K562 (cell line): ENCODE data around the gene NTRK1. TPM values are rescaled to one million over a fixed set of nuclear protein-coding genes. Genes with fewer than 3 reads are reported as not detected.

Experiments used
- ATAC-seq: fragments of 200-7000 bp; cut with Tn5 transposase; 3 replicates; pipeline ENCODE4 v1.9.1; 2020; ENCODE audit warnings: moderate library complexity
- BruUV-seq: library from RNA; stranded (reverse); fragments of 400-500 nt; replicated peaks from 2 replicates; lab custom pipeline; 2021; lab: Mats Ljungman, UMichigan
- CTCF ChIA-PET: fragments of 300-600 bp; formaldehyde crosslinking; extraction: SDS; loops from one replicate; lab custom pipeline; 2021; ENCODE audit warnings: low intra/inter-chr PET ratio; lab: Yijun Ruan, JAX
- POLR2A ChIA-PET: fragments of 300-600, 350-650 bp; sonication (Branson Sonifier 250); formaldehyde crosslinking; extraction: SDS; loops from one replicate; lab custom pipeline; 2021; ENCODE audit warnings: antibody characterized with exemption, inconsistent platforms; lab: Yijun Ruan, JAX
- DNase-seq, 4 experiments: peaks; one replicate each; pipeline versions ENCODE4 v3.0.0 to v3.0.0-alpha.2; 2011 to 2018; ENCODE audit warnings: low spot score in 3 of 4, mixed read lengths in 3 of 4; ENCODE audit errors: extremely low read depth in 1 of 4
- FAIRE-seq: peaks from 2 replicates; lab custom pipeline; 2011; peaks lifted over from hg19 to GRCh38; lab: Jason Lieb, UNC
- H2AFZ ChIP-seq: 2 replicates; pipeline ENCODE4 v1.6.0; 2011; ENCODE audit warnings: low read depth, low read length, control low read depth, inconsistent platforms
- H3K27ac ChIP-seq: fragments of 200-600 bp; 3 replicates; pipeline ENCODE4 v1.8.0; 2011; ENCODE audit warnings: low read depth, mild to moderate bottlenecking, control low read depth, inconsistent platforms, low read length, moderate library complexity, mixed read lengths; ENCODE audit errors: extremely low read depth
- H3K27me3 ChIP-seq, 2 experiments: fragments of 300-600 bp in 1 of 2; 2 replicates in 1 of 2; 3 replicates in 1 of 2; pipeline versions ENCODE4 v1.6.0 to v1.8.0; 2011; ENCODE audit warnings: inconsistent platforms in 2 of 2, low read length in 2 of 2, mild to moderate bottlenecking in 1 of 2, mixed read lengths in 1 of 2, moderate library complexity in 1 of 2; ENCODE audit not compliant: control insufficient read depth in 2 of 2, insufficient read depth in 2 of 2
- H3K36me3 ChIP-seq: fragments of 300-600 bp; 3 replicates; pipeline ENCODE4 v1.8.0; 2011; ENCODE audit warnings: mild to moderate bottlenecking, low read length, inconsistent platforms; ENCODE audit not compliant: control insufficient read depth, insufficient read depth
- H3K4me1 ChIP-seq, 2 experiments: fragments of 200-600 bp in 1 of 2; replicated peaks in 1 of 2; 2 replicates in 1 of 2; 3 replicates in 1 of 2; pipeline versions ENCODE4 v1.5.1 to v1.8.0; 2011; ENCODE audit warnings: inconsistent platforms in 2 of 2, low read length in 2 of 2, mild to moderate bottlenecking in 1 of 2, mixed read lengths in 1 of 2, moderate library complexity in 1 of 2; ENCODE audit not compliant: control insufficient read depth in 2 of 2, insufficient read depth in 2 of 2
- H3K4me2 ChIP-seq: 2 replicates; pipeline ENCODE4 v1.6.1; 2011; ENCODE audit warnings: low read length, control low read depth, inconsistent platforms, mixed read lengths; ENCODE audit not compliant: insufficient read depth
- H3K4me3 ChIP-seq: fragments of 200-600 bp; sonication (generic), shearing (Covaris generic); 2 replicates; pipeline ENCODE4 v1.5.1; 2016; ENCODE audit warnings: control low read depth, inconsistent platforms
- H3K79me2 ChIP-seq: fragments of 200-600 bp; 3 replicates; pipeline ENCODE4 v1.8.0; 2011; ENCODE audit warnings: low read length, inconsistent platforms; ENCODE audit not compliant: control insufficient read depth, insufficient read depth
- H3K9ac ChIP-seq, 2 experiments: 2 replicates each; pipeline versions ENCODE4 v1.6.0 to v1.6.1; 2011; ENCODE audit warnings: low read depth in 2 of 2, low read length in 2 of 2, control low read depth in 1 of 2, inconsistent platforms in 1 of 2, mild to moderate bottlenecking in 1 of 2, mixed read lengths in 1 of 2; ENCODE audit not compliant: insufficient read depth in 1 of 2
- H3K9me1 ChIP-seq: one replicate; pipeline ENCODE4 v1.6.0; 2011; ENCODE audit warnings: inconsistent platforms, mild to moderate bottlenecking, low read length, moderate library complexity; ENCODE audit not compliant: control insufficient read depth, insufficient read depth
- H3K9me3 ChIP-seq: replicated peaks from 2 replicates; pipeline ENCODE4 v1.5.1; 2011; ENCODE audit warnings: low read depth, low read length, inconsistent platforms; ENCODE audit not compliant: control insufficient read depth, insufficient read depth
- H4K20me1 ChIP-seq: replicated peaks from 2 replicates; pipeline ENCODE4 v1.6.1; 2011; ENCODE audit warnings: low read length, inconsistent platforms, mixed read lengths; ENCODE audit not compliant: control insufficient read depth, insufficient read depth
- BHLHE40 ChIP-seq: IDR thresholded peaks from 2 replicates; pipeline ENCODE4 v1.6.1; 2011; ENCODE audit warnings: low read length, improper control_type of control experiment
- BRF1 ChIP-seq: IDR thresholded peaks from 3 replicates; pipeline ENCODE4 v1.6.1; 2011; ENCODE audit warnings: borderline replicate concordance, mild to moderate bottlenecking; ENCODE audit not compliant: insufficient read length; ENCODE audit errors: extremely low read depth
- FOXK1 ChIP-seq: sonication (generic); formaldehyde crosslinking; IDR thresholded peaks from 2 replicates; pipeline ENCODE4 v1.8.0; 2022; ENCODE audit warnings: missing genetic modification reagents, mild to moderate bottlenecking, borderline replicate concordance
- GABPB1 ChIP-seq: sonication (generic); formaldehyde crosslinking; IDR thresholded peaks from 2 replicates; pipeline ENCODE4 v1.8.0; 2022; ENCODE audit warnings: mild to moderate bottlenecking, missing genetic modification reagents
- HCFC1 ChIP-seq: IDR thresholded peaks from 2 replicates; pipeline ENCODE4 v1.6.1; 2012; ENCODE audit warnings: low read depth, low read length, improper control_type of control experiment
- HMGXB4 ChIP-seq: sonication (generic); formaldehyde crosslinking; IDR thresholded peaks from 2 replicates; pipeline ENCODE4 v1.8.1; 2023; ENCODE audit warnings: mild to moderate bottlenecking, missing genetic modification reagents
- NFE2 ChIP-seq: IDR thresholded peaks from 2 replicates; pipeline ENCODE4 v1.6.1; 2014; ENCODE audit warnings: antibody characterized with exemption, low read depth
- NFIC ChIP-seq: fragments of 450-650 bp; IDR thresholded peaks from 2 replicates; pipeline ENCODE4 v1.6.1; 2017; ENCODE audit warnings: mild to moderate bottlenecking, inconsistent platforms
- NR1H2 ChIP-seq: sonication (generic); formaldehyde crosslinking; IDR thresholded peaks from 2 replicates; pipeline ENCODE4 v1.4.0; 2020; ENCODE audit warnings: mild to moderate bottlenecking, missing genetic modification reagents
- NRF1 ChIP-seq, 2 experiments: fragments of 450-650 bp; IDR thresholded peaks in 1 of 2; conservative IDR thresholded peaks in 1 of 2; 2 replicates each; pipeline ENCODE4 v1.6.1; 2014; ENCODE audit warnings: mild to moderate bottlenecking in 2 of 2
- PKNOX1 ChIP-seq: fragments of 450-650 bp; IDR thresholded peaks from 2 replicates; pipeline ENCODE4 v1.6.1; 2016
- RB1 ChIP-seq: fragments of 450-650 bp; IDR thresholded peaks from 2 replicates; pipeline ENCODE4 v1.6.1; 2017; ENCODE audit warnings: low read depth, mild to moderate bottlenecking
- SNRNP70 ChIP-seq: fragments of 200-400 bp; formaldehyde crosslinking; optimal IDR thresholded peaks from 2 replicates; pipeline ENCODE3; 2017; ENCODE audit warnings: low read depth, low read length
- SRSF9 ChIP-seq: fragments of 200-400 bp; formaldehyde crosslinking; IDR thresholded peaks from 2 replicates; pipeline ENCODE4 v1.6.1; 2017; ENCODE audit warnings: low read depth, low read length, borderline replicate concordance
- ZKSCAN1 ChIP-seq: fragments of 150-350 bp; IDR thresholded peaks from 2 replicates; pipeline ENCODE4 v1.6.1; 2016; ENCODE audit warnings: low read depth, low read length
- ZNF212 ChIP-seq: fragments of 450-650 bp; formaldehyde crosslinking; IDR thresholded peaks from 2 replicates; pipeline ENCODE4 v1.4.0; 2020; ENCODE audit warnings: mild to moderate bottlenecking
- ZNF217 ChIP-seq: sonication (generic); formaldehyde crosslinking; IDR thresholded peaks from 2 replicates; pipeline ENCODE4 v1.8.0; 2022; ENCODE audit warnings: mild to moderate bottlenecking, missing genetic modification reagents
- ZNF561 ChIP-seq: fragments of 450-650 bp; formaldehyde crosslinking; conservative IDR thresholded peaks from 2 replicates; pipeline ENCODE4 v1.4.0; 2020; ENCODE audit warnings: mild to moderate bottlenecking, moderate library complexity
- WGBS: fragments of 100-300 bp; shearing (Covaris generic); methylation state at CpG from one replicate; pipeline ENCODE4 v1.1.6; 2016; ENCODE audit warnings: low coverage, mixed read lengths; ENCODE audit not compliant: insufficient coverage; ENCODE audit errors: missing lambda C conversion rate; 5-methylcytosine and 5-hydroxymethylcytosine counted together
- in situ Hi-C: fragments of 300-500 bp; cut with MboI; formaldehyde crosslinking; loops from 4 replicates; pipeline ENCODE4 v1.15.0; 2018; ENCODE audit warnings: inconsistent platforms, mixed read lengths
- intact Hi-C: fragments of 100-400 bp; cut with micrococcal nuclease; formaldehyde crosslinking; loops from 2 replicates; pipeline ENCODE4 v1.14.2; 2022
- polyA plus RNA-seq, 8 experiments: library from polyadenylated mRNA; depleted of rRNA in 4 of 8; stranded (reverse) in 5 of 8; unstranded in 3 of 8; fragments of >200 nt; fragmentation: Nextera tagmentation in 2 of 8; fragmentation: Illumina TruSeq in 1 of 8; extraction: Ambion mirVana in 2 of 8; extraction: Trizol in 1 of 8; gene quantifications; 2 replicates each; pipeline versions ENCODE4 v1.2.1 to v1.2.3, GENCODE V29; 2011 to 2014; ENCODE audit warnings: inconsistent platforms in 1 of 8, missing spikeins in 1 of 8
- total RNA-seq, 7 experiments: library from RNA; depleted of rRNA in 6 of 7; stranded (reverse); fragments of >200 nt in 6 of 7; fragmentation: Illumina TruSeq in 2 of 7; extraction: Trizol in 2 of 7; gene quantifications; 2 replicates each; pipeline versions ENCODE4 v1.2.1 to v1.2.3, GENCODE V29; 2011 to 2021; ENCODE audit warnings: low replicate concordance in 1 of 7
- TF ChIP-seq, protein P1 (sequence below): IDR thresholded peaks from 2 replicates; pipeline ENCODE4 v1.6.1; 2016; ENCODE audit warnings: missing genetic modification characterization, missing compliant biosample characterization

The NTRK1 gene
- total and polyA plus RNA-seq, 9 of the 15 experiments (the other 6 are each of a cell fraction or from before 2014, with no cell fraction given): 0.46 to 30.0 (median 7.9) TPM

- Histone ChIP-seq H3K9me3 (no peaks in the 10 kb centered on the region), H3K27me3 (no peaks in the 10 kb centered on the region), H3K9me1 (peaks cover 4% of the 10 kb centered on the region), H3K4me2 (peak overlapping the region; percentile 36; the same call in 1 of the 2 replicates), H2AFZ (peak overlapping the region; percentile 67; the same call in 1 of the 2 replicates), H4K20me1 (no peaks in the 10 kb centered on the region), H3K4me1 (peaks cover 77 to 88% of the 10 kb centered on the region in 2 experiments), H3K9ac (peak overlapping the region in 1 of 2 experiments; percentile 65; a peak in 2 of 4 replicates), H3K27ac (no peak overlapping the region; the same call in 2 of the 3 replicates), H3K4me3 (no peak overlapping the region), H3K36me3 (peaks cover 3% of the 10 kb centered on the region; the same call in 2 of the 3 replicates), H3K79me2 (peaks cover 41% of the 10 kb centered on the region; the same call in 2 of the 3 replicates)
- FAIRE-seq (peak; percentile 51), DNase-seq (peak in 1 of 4 experiments; percentile 64), ATAC-seq (no peak)
- in situ Hi-C loops: no loop called here
- POLR2A ChIA-PET: interaction anchor here (0.6 to 1.0 kb wide), 2 partner anchors 9 to 12 kb away, joined by 3 read pairs; no protein-coding TSS in a partner anchor
- intact Hi-C loops: no loop called here
- no TSS peak for BruUV-seq
- WGBS: 29% methylated on average over 9 of the region's 9 CpGs
- CTCF ChIA-PET: no interaction called here
- TF ChIP-seq RB1: no peak
- peak; percentile 84 for TF ChIP-seq BHLHE40
- TF ChIP-seq BRF1: no peak
- TF ChIP-seq NR1H2: no peak
- peak; percentile 19; the same call in 1 of the 2 replicates for TF ChIP-seq NFE2
- TF ChIP-seq SRSF9: no peak
- TF ChIP-seq HCFC1: no peak
- no peak for TF ChIP-seq SNRNP70
- TF ChIP-seq HMGXB4 (CRISPR knock-in tag): no peak
- no peak for TF ChIP-seq ZNF217 (CRISPR knock-in tag)
- TF ChIP-seq, protein P1, sequence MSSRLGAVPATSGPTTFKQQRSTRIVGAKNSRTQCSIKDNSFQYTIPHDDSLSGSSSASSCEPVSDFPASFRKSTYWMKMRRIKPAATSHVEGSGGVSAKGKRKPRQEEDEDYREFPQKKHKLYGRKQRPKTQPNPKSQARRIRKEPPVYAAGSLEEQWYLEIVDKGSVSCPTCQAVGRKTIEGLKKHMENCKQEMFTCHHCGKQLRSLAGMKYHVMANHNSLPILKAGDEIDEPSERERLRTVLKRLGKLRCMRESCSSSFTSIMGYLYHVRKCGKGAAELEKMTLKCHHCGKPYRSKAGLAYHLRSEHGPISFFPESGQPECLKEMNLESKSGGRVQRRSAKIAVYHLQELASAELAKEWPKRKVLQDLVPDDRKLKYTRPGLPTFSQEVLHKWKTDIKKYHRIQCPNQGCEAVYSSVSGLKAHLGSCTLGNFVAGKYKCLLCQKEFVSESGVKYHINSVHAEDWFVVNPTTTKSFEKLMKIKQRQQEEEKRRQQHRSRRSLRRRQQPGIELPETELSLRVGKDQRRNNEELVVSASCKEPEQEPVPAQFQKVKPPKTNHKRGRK (tag): no peak
- peak; percentile 21 for TF ChIP-seq PKNOX1
- no peak for TF ChIP-seq GABPB1 (CRISPR knock-in tag)
- no peak for TF ChIP-seq ZKSCAN1
- TF ChIP-seq ZNF561 (CRISPR knock-in tag): no peak
- TF ChIP-seq FOXK1 (CRISPR knock-in tag): 0 out of 2 replicates have a peak, but pooled peaks have one; percentile 35
- TF ChIP-seq ZNF212 (CRISPR knock-in tag): no peak
- no peak for TF ChIP-seq NFIC
- peak; percentile 23 to 38; a peak in 2 of 4 replicates for TF ChIP-seq NRF1 (conservative IDR thresholded peaks at IDR 0.05 in 1 of 2, IDR thresholded peaks at IDR 0.05 in 1 of 2)
Measured at GRCh38 chr1:156865258-156865657, 4.6 kb downstream of the NTRK1 start.
